OCI-LY1 (cell line): Measurements from ENCODE around the gene MFSD12.

ENCODE experiments used
- H2AFZ ChIP-seq: fragments of 200-600 bp; sonication (generic), shearing (Covaris generic); 2 replicates; pipeline ENCODE4 v1.6.0; 2014; ENCODE audit warnings: antibody characterized with exemption, mild to moderate bottlenecking, low read length
- H3F3A ChIP-seq: fragments of 200-600 bp; sonication (generic), shearing (Covaris generic); 2 replicates; pipeline ENCODE4 v1.6.0; 2014; ENCODE audit warnings: mild to moderate bottlenecking, antibody characterized with exemption, low read length, moderate library complexity; ENCODE audit not compliant: insufficient read depth
- H3K27ac ChIP-seq: fragments of 200-600 bp; sonication (generic); 2 replicates; pipeline ENCODE4 v1.5.1; 2014; ENCODE audit warnings: low read length, mixed run types, mild to moderate bottlenecking, low read depth; ENCODE audit not compliant: poor library complexity, severe bottlenecking
- H3K27me3 ChIP-seq: fragments of 200-600 bp; sonication (generic); 2 replicates; pipeline ENCODE4 v1.6.0; 2014; ENCODE audit warnings: antibody characterized with exemption, mild to moderate bottlenecking, low read length, moderate library complexity; ENCODE audit not compliant: insufficient read depth
- H3K36me3 ChIP-seq: fragments of 200-600 bp; sonication (generic); 2 replicates; pipeline ENCODE4 v1.6.1; 2014; ENCODE audit warnings: mild to moderate bottlenecking, antibody characterized with exemption, low read length, moderate library complexity, mixed read lengths; ENCODE audit not compliant: insufficient read depth
- H3K4me1 ChIP-seq: fragments of 200-600 bp; sonication (generic); 2 replicates; pipeline ENCODE4 v1.5.1; 2014; ENCODE audit warnings: mild to moderate bottlenecking, low read length, moderate library complexity; ENCODE audit not compliant: insufficient read depth, severe bottlenecking
- H3K4me2 ChIP-seq: fragments of 200-600 bp; sonication (generic), shearing (Covaris generic); 2 replicates; pipeline ENCODE4 v1.6.1; 2014; ENCODE audit warnings: low read length
- H3K4me3 ChIP-seq: fragments of 200-600 bp; sonication (generic); 2 replicates; pipeline ENCODE4 v1.5.1; 2014; ENCODE audit warnings: low read length, low read depth, mild to moderate bottlenecking, mixed read lengths; ENCODE audit not compliant: poor library complexity, severe bottlenecking
- H3K79me2 ChIP-seq: fragments of 200-600 bp; shearing (Covaris generic); 2 replicates; pipeline ENCODE4 v1.6.1; 2016; ENCODE audit warnings: mixed run types, low read length, mixed read lengths; ENCODE audit not compliant: insufficient read depth
- H3K9ac ChIP-seq: fragments of 200-600 bp; sonication (generic), shearing (Covaris generic); 2 replicates; pipeline ENCODE4 v1.6.1; 2014; ENCODE audit warnings: mild to moderate bottlenecking, low read length, mixed read lengths
- H3K9me2 ChIP-seq: fragments of 200-600 bp; sonication (generic), shearing (Covaris generic); 2 replicates; pipeline ENCODE4 v1.6.1; 2014; ENCODE audit warnings: low read depth, mild to moderate bottlenecking, low read length, mixed read lengths
- H3K9me3 ChIP-seq: fragments of 200-600 bp; shearing (Covaris generic); 2 replicates; pipeline ENCODE4 v1.6.1; 2014; ENCODE audit warnings: low read length, mixed read lengths
- H4K20me1 ChIP-seq: fragments of 200-600 bp; sonication (generic), shearing (Covaris generic); 2 replicates; pipeline ENCODE4 v1.6.0; 2016; ENCODE audit warnings: mild to moderate bottlenecking, low read length; ENCODE audit not compliant: insufficient read depth
- EZH2 ChIP-seq: fragments of 200-600 bp; sonication (generic), shearing (Covaris generic); IDR thresholded peaks from 2 replicates; pipeline ENCODE4 v1.8.0; 2017; ENCODE audit warnings: borderline replicate concordance, mixed run types, mild to moderate bottlenecking, antibody characterized with exemption, low read length, moderate library complexity, mixed read lengths
- TF ChIP-seq, protein P1 (sequence below): fragments of 200-600 bp; sonication (generic), shearing (Covaris generic); IDR thresholded peaks from 2 replicates; pipeline ENCODE4 v1.5.1; 2017; ENCODE audit warnings: mild to moderate bottlenecking, antibody characterized with exemption, low read length, moderate library complexity, mixed read lengths

MFSD12 gene

GRCh38 chr19:3575949-3576673 lies 18.7 kb upstream of the MFSD12 start:
- H3K79me2 ChIP-seq = no peaks in the 10 kb centered on the region
- H3K4me2 ChIP-seq = peak overlapping the region; percentile 99
- H3K9ac ChIP-seq = peak overlapping the region; percentile 65
- no peaks in the 10 kb centered on the region for H3K27me3 ChIP-seq
- no peak overlapping the region for H2AFZ ChIP-seq
- no peaks in the 10 kb centered on the region for H3K9me3 ChIP-seq
- H4K20me1 ChIP-seq = no peaks in the 10 kb centered on the region
- no peak for TF ChIP-seq EZH2
- TF ChIP-seq, protein P1, sequence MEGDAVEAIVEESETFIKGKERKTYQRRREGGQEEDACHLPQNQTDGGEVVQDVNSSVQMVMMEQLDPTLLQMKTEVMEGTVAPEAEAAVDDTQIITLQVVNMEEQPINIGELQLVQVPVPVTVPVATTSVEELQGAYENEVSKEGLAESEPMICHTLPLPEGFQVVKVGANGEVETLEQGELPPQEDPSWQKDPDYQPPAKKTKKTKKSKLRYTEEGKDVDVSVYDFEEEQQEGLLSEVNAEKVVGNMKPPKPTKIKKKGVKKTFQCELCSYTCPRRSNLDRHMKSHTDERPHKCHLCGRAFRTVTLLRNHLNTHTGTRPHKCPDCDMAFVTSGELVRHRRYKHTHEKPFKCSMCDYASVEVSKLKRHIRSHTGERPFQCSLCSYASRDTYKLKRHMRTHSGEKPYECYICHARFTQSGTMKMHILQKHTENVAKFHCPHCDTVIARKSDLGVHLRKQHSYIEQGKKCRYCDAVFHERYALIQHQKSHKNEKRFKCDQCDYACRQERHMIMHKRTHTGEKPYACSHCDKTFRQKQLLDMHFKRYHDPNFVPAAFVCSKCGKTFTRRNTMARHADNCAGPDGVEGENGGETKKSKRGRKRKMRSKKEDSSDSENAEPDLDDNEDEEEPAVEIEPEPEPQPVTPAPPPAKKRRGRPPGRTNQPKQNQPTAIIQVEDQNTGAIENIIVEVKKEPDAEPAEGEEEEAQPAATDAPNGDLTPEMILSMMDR = no peak
- peak overlapping the region; percentile 20 for H3K27ac ChIP-seq
- H3K4me1 ChIP-seq = peaks cover 21% of the 10 kb centered on the region
- H3K36me3 ChIP-seq = peaks cover 18% of the 10 kb centered on the region
- 0 out of 2 replicates have a peak, but pooled peaks cover 3% of the 10 kb centered on the region for H3F3A ChIP-seq
- peak overlapping the region; percentile 63 for H3K4me3 ChIP-seq
- H3K9me2 ChIP-seq = no peaks in the 10 kb centered on the region

DNA sequence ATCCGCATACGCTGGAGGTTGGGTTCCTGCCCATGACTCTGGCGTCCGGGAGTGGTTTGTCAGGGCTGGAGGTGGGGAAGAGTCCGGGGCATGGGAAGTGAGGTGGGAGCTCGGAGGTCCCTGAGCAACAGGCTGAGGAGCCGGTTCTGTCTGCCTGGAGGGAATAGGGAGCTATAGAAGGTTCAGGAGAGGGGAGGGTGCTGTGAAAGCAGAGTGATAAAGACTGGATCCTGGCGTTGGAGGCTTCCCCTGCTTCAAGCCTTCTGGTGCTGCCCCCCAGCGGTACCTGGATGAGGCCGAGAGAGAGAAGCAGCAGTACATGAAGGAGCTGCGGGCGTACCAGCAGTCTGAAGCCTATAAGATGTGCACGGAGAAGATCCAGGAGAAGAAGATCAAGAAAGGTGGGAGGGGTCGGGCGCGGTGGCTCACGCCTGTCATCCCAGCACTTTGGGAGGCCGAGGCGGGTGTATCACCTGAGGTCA lies 17.9 kb upstream of the MFSD12 start:
- Histone ChIP-seq H4K20me1 (no peaks in the 10 kb centered on the region), H3F3A (0 out of 2 replicates have a peak, but pooled peaks cover 3% of the 10 kb centered on the region), H3K27me3 (no peaks in the 10 kb centered on the region), H3K4me1 (peaks cover 21% of the 10 kb centered on the region), H3K36me3 (peaks cover 18% of the 10 kb centered on the region), H3K9me3 (no peaks in the 10 kb centered on the region), H3K27ac (no peak overlapping the region), H3K79me2 (no peaks in the 10 kb centered on the region), H3K4me3 (no peak overlapping the region), H3K9ac (no peak overlapping the region), H3K4me2 (no peak overlapping the region), H2AFZ (no peak overlapping the region), H3K9me2 (no peaks in the 10 kb centered on the region)
- TF ChIP-seq, protein P1 = peak; percentile 80
- TF ChIP-seq EZH2 = no peak

DNA sequence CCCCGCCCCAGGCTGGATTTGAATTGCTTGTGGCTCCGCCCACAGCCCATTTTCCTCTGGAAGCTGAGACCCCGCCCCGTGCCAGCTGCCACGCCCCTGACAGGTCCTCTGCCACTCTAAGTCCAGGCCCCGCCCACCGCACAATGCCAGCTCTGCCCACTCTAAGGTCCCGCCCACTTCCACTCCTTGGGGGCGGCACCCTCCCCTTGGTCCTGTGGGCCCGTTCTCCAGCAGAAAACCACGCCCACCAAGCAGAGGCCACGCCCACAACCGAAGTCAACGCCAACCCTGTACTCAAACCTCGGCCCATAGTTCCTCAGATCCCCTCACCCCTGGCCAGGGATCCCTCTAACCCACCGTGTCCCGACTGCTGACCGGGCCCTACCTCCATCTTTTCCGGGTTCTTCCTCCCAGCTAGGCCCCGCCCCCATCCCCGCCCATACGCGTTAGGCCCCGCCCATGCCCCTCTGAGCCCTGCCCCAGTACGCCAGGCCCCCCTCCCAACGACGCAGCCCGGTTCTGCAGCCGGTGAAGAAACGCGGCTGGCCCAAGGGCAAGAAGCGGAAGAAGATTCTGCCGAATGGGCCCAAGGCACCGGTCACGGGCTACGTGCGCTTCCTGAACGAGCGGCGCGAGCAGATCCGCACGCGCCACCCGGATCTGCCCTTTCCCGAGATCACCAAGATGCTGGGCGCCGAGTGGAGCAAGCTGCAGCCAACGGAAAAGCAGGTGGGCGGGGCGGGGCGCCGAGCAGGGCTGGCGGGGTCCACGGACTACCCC lies 16.7 kb upstream of the MFSD12 start:
- H3K4me3 ChIP-seq = peak overlapping the region; percentile 88
- H3K4me2 ChIP-seq = peak overlapping the region; percentile 75
- no peaks in the 10 kb centered on the region for H4K20me1 ChIP-seq
- 0 out of 2 replicates have a peak, but pooled peaks cover under 1% of the 10 kb centered on the region for H3K27me3 ChIP-seq
- no peak overlapping the region for H2AFZ ChIP-seq
- H3K36me3 ChIP-seq = peaks cover 18% of the 10 kb centered on the region
- H3F3A ChIP-seq = 0 out of 2 replicates have a peak, but pooled peaks cover 3% of the 10 kb centered on the region
- H3K4me1 ChIP-seq = peaks cover 21% of the 10 kb centered on the region
- TF ChIP-seq, protein P1 = no peak
- no peak for TF ChIP-seq EZH2
- H3K79me2 ChIP-seq = no peaks in the 10 kb centered on the region
- H3K27ac ChIP-seq = no peak overlapping the region
- H3K9ac ChIP-seq = no peak overlapping the region; the same call in 1 of the 2 replicates
- H3K9me3 ChIP-seq = no peaks in the 10 kb centered on the region
- no peaks in the 10 kb centered on the region for H3K9me2 ChIP-seq
